Ovary (tissue), 3 donors: ENCODE measurements around the gene WDR73.

Experiments used
- CTCF ChIP-seq, 3 donors: fragments of 450-650 bp in 2 of 3; fragments of 200-600 bp in 1 of 3; IDR thresholded peaks; one replicate each; pipeline versions ENCODE4 v1.5.1 to v1.8.0; 2016 to 2022; ENCODE audit warnings: antibody characterized with exemption in 3 of 3, mild to moderate bottlenecking in 1 of 3
- POLR2A ChIP-seq: fragments of 450-650 bp; IDR thresholded peaks from one replicate; pipeline ENCODE4 v1.6.1; 2017; ENCODE audit warnings: antibody characterized with exemption, mild to moderate bottlenecking, moderate library complexity
- donor health status: DM: no; HTN: no; CAD: no.

DNA sequence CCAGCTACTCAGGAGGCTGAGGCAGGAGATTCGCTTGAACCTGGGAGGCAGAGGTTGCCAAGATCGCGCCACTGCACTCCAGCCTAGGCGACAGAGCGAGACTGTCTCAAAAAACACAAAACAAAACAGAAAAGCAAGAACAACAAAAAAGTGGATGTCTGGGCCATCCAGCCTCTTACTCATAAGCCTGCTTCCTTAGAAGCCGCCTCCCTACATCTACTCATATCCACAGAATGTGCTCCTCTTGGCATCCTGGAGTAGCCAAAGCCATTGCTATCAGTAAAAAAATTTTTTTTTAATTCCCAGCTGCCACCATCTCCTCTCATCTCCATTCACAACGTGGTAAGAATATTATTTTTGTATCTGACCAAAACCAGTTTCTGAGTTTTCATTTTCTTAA lies 42.5 kb downstream of the WDR73 start:
- TF ChIP-seq CTCF (IDR thresholded peaks at IDR 0.05) (no peak), POLR2A (no peak)
